Stimulated activated CD8-positive, alpha-beta memory T cell treated with anti-CD3 and anti-CD28 coated beads, Interleukin-2, amount 100 ng/mL, for 1 hour (primary cell): ENCODE results near the gene C12orf42.

Source experiments
- DNase-seq, 2 donors: peaks; one replicate each; pipeline ENCODE4 v3.0.0-alpha.2; 2020; ENCODE audit warnings: low read depth in 2 of 2

C12orf42 gene

DNA sequence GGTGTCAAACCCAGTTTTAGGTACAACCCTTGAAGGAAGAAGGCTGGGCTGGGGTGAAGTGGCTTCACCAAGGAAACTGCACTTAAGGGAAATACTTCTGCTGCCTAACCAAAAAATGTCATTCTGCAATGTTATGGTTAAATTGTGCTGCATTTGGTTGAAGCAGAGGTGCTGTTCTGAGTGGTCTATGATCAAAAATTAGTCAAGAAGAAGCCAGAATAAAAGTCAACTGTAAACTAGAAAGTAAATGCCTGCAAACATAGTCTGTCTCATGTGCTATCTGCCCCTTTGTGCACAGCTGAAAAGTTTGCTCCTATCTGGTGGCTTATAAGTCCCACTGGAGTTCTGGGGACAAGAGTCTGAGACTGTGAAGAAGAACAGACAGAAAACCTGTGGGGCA, 158.8 kb downstream of the C12orf42 start:
- no peak for DNase-seq

DNA sequence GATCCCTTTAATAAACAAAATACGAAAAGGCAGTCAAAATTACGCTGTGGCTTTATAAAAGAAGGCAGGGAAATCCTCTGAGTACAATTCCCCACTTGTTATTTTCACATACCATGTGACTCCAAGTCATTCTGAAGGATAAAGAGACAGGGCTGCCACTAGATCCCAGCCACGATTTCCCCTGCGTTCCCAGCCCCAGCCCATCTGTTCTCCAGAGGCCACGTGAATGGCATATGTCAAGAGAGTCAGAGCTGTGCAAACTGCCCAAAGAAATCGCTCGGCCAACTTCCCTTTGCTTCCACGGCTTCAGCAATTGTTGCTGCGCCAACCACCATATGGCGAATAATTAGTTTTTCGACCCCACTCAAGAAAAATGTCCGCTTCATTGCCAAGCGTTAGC, 161.3 kb downstream of the C12orf42 start:
- DNase-seq: no peak

DNA sequence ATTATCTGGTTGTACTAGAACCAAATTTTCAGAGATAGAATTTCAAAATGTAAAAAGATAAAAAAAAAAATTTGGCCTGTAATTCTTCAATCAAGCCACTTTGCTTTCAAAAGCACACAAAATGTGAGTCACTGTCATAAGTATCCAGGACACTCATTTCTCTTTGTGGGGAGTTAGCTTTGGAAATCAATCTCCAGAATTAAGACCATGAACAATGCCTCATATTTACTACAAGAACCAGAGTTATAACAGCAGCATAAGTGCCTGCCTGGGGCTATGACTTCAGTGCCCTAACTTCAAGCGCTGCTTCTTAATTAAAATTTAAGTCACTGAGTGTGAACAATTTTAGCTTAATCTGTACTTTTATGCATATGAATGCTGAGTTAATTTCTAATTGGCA, 162.1 kb downstream of the C12orf42 start:
- DNase-seq: no peak

DNA sequence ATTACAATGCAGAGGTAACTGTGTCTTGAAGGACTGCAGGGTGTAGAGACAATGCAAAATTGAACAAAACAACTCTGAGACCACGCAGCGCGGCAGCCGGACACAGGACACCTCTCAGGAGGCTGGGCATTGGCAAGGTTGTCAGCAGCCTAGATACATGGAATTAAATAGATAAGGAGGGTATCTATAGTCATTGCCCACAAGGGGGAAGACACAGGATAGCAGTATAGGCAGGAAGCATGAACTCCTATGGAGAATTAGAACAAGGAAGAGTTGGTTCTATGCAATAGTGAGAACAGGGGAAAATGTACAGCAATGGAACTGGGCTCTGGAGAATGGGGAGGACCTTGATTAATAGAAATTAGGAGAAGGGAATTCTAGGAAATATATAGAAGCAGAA, 164.1 kb downstream of the C12orf42 start:
- DNase-seq: no peak

DNA sequence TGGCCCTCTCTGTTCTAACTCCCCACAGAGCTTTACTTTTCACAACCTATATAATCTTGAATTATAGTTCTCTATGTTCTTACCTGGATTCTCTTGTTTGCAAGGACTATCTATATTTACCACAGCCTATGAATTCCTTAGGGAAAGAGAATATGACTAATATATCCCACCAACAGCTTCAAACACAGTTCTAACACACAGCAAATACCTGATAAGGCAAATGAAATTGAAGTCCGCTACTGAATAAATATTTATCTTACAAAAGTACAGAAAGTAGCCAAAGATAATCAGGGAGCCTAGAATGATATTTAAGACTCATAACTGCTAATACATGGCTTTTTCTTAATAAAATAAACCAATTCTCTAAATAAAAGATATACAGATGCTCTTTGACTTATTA, 165.1 kb downstream of the C12orf42 start:
- DNase-seq: no peak

DNA sequence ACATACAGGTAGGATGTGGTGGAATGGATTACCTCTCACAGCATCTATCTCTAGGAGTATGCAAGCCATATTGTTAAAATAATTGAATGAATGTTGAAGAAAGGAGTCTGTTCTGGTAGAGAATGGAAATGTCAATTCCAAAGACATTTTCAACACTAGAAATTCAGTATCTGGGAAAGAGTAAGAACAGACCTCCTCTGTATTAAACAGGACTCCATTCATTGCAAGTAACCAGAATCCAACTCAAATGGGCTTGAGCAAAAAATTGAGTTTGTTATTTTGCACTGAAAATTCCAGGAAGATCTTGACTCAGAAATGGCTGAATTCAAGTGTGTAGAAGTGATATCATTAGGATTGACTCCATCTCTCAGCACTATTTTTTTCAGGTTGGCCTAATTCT, 168.1 kb downstream of the C12orf42 start:
- DNase-seq: no peak

DNA sequence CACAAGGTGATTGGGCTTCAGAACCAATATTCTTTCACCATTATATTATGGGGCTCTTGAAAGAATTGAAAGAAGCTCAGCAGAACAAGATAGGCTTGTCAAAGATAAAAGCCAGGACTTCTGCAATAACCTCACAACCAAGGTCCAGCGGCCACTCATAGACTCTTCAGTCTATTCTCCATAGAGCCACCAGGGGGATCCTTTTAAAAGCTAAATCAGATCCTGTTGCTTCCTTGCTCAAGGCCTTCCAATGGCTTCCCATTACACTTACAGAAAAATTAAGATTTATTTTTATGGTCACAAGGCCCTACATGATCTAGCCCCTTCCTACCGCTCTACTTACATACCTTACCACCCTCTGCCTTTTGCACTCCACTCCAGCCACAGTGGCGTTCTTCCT, 169.6 kb downstream of the C12orf42 start:
- DNase-seq: no peak

DNA sequence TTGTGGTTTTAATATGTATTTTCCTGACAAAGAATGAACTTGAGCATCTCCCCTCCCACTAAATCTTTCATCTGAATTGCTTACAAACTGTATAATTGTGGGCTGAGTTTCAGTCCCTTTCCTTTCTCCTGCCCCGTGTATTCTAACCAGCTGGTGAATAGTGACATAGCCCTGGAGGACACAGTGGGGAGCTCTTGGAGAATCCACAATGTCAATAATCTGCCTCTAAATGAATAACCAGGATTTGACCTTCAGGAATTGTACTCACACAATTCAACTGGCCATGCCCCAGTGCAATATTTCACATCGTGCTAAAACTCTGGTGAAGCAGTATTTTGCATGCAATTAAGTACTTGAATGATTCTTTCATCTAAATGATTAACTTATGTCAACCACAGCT, 177.2 kb downstream of the C12orf42 start:
- DNase-seq: no peak

DNA sequence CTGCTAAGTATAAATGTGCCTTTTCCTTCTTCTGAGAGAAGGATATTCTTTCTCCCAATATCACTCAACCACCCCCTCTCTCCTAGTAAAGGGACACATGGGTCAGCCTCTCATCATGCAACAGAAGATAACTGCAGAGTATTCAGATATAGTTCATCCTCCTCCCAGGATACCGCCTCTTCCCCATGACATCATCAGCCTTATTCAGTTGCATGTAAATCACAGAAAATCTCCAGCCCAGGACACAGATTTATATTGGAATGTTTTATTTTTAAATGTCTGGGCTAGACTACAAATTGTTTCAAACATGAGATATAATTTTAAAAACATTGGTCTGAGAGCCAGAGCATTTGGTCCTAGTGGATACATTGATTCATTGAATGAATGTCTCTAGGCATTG, 178.5 kb downstream of the C12orf42 start:
- DNase-seq: no peak

DNA sequence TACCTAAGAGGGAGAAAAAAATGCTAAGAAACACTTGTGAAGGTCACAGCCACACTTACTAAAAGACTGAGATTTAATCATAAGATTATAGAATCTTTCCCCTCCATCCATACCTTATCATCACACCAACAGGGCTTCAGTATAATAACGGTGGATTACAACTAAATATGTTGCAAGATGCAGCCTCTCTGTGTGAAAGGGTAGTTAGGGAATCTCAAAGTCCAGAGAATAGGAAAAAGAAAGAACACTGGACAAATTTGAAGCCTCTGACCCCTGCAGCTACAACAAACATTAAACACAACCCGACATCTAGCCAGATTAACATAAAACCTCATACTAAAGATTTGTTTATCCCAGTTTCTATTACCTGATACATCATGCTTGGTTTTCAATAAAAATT, 181.0 kb downstream of the C12orf42 start:
- no peak for DNase-seq

DNA sequence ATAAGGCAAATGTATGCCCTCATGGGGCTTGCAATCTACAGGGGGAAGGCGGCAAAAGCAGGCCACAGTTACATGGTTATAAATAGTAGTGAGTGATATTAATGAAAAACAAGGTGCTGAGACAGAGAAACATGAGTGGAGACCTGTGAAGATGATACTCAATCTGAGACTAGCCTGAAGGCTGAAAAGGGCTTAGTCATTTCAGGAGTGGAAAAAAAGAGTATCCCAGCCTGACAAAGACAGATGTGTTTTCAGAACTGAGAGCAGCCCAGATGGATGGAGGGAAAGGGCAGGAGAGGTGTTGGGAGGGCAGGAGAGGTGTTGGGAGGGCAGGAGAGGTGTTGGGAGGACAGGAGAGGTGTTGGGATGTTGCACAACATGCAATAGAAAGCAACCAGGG, 181.9 kb downstream of the C12orf42 start:
- no peak for DNase-seq

DNA sequence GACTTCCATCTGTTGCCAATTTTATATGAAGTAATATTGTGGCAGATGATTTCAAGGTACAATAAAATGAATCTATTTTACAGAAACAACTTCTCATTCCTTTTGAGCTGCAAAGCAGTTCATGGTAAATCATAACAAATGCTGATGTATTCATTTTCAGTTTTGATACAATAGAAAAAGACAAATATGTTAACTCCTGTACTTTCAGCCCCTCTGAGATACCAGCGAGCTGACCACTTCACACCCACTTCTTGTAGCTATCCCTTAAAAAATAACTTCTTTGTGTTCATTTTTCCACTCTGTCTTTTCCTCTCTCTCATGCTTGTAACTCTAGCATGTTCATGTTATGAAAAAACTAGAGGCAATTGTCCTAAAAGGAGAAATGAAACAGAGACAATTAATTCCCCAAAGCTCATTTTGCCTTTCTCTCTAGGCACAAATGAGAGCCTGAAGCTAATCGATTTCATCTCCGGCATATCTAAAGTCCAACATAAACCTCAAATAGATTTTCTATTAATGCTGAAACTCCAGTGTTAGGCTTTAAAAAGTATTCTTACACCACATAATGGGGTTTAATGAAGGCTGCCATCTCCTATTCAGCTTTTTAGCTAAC, 182.9 kb downstream of the C12orf42 start:
- no peak for DNase-seq

DNA sequence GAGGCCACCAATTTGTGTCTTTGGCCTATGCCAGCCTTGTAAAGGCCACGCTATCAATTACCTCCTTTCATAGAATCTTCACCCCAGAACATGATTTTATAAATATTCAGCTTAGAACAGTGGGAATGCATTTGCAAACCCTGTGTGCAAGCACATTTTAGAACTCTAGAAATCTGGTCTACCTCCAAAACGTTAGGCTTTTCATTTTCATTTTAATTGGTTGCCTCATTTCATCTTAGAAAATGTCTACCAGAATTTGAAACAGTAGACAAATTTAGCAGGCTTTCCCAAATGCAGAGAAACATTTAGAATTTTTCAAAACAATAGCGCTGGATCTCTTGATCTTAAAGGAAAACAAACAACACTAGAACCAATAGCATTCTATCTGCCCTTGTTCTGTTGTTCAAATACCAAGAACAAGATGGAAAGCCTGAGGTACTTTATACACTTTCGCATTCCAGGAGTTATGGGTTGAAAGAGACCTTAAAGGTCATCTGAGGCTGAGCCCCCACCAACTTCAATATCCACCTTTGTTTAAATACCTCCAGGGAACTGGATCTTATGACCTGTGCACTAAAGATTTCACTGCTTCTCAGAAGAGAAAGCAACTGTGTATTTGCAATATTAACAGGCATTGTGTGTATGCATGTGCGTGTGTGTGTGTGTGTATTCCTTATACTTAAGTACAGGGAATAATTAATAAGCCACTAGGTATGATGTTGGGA, 185.1 kb downstream of the C12orf42 start:
- DNase-seq: no peak

DNA sequence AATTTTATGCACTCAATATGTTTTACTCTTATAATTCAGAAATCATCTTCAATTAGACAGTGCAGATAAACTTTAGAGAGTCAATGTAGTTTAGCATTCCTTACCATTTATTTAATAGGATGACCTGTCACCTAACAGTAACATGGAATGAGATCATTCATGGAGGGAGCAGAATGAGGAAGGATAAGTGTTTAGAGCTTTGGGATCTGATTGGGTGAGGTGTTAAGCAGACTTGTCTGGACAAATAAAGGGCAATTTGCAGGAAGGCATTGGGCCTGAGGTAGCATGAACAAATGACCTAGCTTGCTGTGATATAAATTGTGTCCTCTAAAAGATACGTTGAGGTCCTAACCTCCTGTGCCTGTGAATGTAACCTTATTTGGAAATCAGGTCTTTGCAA, 187.4 kb downstream of the C12orf42 start:
- no peak for DNase-seq

DNA sequence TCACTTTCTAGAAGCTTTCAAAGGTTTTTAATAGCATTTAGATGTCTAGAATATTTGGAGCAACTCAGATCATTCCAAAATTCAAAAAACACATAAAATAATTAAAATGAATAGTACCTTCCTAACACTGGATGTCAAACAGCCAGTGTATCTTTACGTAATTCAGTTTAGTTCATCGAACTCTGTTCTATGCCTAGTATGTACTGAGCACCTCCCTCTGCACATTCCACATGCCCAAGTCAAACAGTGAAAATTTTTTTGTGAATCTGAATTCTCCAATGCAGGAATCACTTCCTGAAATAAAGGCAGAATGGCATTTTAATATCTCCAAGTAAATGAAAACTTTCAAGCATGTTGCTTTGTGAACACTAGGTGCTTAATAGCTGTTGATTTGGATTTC, 192.3 kb downstream of the C12orf42 start:
- DNase-seq: no peak

DNA sequence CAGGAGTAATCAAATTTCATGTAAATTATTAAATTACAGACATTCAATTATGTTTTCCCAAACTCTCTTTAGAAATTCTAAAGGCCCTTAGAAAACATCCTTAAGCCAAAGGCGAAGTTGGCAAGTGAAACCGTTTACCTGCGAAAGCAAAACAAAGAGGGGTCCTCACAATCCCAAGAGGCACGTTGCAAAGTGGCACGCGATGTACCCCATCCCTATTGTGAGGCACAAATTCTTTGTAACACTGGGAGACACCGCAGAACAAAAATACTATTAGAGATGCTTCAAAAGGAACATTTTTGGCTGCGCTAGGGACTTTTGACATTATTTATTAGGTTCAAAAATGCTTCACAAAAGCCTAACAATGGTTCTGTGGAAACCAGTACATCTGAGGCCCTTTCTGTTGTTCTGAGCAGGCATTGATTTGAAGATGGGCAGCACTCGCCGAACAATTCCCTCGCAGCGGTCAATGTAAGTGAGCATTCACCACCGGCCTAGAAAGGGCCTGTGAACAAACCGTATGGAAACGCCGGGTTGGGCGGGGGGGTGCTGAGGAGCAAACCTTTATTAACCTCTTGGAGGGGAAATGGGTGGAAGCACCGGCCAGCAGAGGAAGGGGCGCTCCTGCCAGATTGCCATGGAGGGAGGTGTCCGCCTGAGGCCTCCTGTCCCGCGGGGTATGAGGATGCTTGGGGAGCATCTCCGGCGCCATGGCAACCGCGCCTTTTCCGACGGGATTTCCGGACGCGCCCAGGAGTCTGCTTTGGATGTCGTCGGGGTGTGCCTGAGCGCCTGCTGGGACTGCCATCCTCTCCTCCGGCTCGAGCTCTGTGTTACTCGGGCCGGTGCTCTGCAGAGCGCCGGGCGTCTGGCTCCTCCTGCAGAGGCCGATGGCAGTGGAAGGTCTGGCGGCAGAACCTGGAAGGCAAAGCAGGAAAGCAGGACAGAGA, 193.9 kb downstream of the C12orf42 start:
- no peak for DNase-seq

DNA sequence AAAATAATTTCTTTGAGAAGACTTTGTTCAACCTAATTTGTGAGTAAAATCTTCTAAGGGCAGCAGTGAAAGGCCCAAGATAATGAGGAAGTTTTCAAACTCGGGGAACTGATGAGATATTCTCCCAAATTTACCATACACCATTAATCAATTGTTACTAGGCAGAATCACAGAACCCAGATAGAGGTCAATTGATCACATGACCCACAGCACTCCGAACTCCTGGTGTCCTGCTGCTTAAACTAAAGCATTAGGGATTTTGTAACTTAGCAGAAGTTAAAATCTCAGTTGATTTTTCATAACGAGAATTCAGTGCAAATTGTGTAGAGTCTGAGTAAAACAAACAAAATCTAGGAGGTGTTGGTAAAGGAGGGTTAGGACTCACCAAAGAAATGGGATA, 207.8 kb downstream of the C12orf42 start:
- DNase-seq: no peak

DNA sequence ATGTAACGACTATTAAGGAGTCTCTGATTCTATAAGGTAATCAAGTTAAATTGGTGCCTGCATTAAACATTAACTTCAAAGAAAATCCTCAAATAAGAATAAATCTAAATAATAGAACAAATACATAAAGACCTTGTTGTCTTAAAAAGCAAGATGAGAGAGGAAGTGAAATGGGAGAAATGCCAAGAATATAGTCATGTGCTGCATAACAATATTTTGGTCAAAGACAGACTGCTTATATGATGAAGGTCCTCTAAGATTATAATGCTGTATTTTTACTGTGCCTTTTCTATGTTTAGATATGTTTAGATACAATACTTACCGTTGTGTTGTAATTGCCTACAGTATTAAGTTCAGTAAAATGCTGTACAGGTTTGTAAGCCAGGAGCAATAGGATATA, 213.6 kb downstream of the C12orf42 start:
- DNase-seq: no peak

DNA sequence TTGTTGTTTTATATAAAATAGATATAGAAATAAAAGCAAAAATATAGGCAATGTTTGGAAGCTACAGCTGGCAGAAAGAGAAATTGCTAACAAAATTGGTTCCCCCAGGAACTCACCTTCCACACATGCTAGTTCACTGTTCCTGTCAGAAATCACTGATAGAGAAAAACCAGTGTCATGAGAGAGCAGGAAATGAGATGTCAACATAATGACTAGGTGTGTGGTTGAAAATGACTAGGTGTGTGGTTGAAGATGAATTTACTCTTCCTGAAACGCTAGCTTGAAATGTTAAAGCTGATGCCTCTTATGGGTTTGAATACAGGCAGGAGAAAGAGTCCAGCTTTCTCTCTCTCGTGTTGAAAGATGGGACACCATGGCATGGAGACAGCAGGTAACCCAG, 216.3 kb downstream of the C12orf42 start:
- DNase-seq: no peak

DNA sequence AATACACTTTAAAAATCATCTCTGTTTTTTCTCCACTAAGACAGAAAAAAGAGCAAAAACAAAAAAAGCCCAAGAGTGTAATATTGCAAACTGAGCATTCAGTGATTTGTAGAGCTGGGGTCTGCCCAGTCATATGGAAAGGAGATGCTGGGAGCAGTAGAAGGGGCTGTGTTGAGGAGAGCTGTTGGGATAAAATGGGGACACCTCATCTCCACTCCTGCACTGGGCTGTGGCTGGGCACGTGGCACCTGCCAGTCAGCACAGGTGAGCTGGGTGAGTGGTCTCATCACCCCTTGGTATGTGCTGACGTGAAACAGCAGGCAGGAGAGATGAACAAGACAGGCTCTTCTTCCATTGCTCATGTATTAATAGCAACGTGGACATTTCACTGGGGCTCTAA, 217.4 kb downstream of the C12orf42 start:
- DNase-seq: no peak

DNA sequence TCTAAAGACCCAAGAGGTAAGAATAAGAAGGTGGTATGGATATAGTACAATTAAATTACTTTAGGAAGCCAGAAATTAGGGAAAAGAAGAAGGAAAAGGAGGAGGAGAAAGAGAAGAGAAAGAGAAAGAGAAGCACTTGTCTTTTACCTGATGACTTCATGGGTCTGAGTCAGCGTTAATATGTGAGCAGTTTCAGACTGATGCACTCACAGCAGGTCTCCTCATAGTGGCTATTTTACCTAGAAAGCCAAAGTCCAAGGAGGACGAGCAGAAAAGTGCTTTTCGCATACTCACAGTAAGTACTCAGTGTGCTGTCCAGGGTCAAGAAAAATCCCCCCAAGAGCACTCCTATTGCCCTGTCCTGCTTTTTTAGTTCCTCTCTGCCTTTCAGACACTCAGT, 222.1 kb downstream of the C12orf42 start:
- no peak for DNase-seq

DNA sequence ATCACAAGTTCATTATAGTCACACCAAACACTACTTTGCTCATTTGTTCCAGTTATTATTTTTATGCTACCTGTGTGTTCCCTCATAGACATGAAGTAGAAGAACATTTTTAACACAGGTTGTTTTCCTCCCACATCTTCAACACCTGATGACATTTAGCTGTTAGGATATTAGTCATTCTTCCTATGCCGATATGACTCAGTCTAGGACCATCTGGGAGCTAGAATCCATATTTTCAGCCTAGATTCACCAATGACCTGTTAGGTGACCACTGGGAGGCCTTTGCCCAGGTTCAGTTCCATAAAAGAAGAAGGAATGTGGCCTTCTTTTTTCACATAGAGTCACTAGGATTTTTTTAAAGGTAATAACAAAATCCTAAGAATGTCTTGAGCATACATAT, 222.8 kb downstream of the C12orf42 start:
- DNase-seq: no peak

DNA sequence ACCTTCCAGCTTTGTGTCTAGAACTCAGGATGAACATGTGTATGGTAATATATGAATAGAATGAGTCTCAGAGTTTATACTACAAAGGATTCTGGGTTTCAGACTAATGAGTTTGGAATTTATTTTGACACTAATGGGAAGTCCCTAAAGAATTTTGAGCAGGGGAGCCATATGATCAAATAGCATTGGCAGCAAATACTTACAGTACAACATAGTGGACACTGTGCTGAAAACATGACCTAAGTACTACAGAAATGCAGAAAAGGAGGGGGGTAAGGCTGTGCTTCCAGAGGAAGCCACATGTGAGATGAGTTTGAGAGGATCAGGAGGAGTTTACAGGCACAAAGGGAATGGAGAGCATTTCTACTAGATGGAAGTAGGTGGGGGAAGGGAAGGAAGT, 225.8 kb downstream of the C12orf42 start:
- DNase-seq: no peak
